WTC11 (cell line): ENCODE results near the gene PTGER1. TPM values are rescaled to one million over a fixed set of nuclear protein-coding genes. Genes with fewer than 3 reads are reported as not detected.

Experiments used
- ATAC-seq: fragments of 200-7000 bp; cut with Tn5 transposase; 2 replicates; pipeline ENCODE4 v1.10.0; 2021; ENCODE audit warnings: mild to moderate bottlenecking, moderate library complexity
- CTCF ChIA-PET: fragments of 300-600 bp; sonication (Branson Sonifier 250); formaldehyde crosslinking; loops from one replicate; lab custom pipeline; 2021; ENCODE audit warnings: antibody characterized with exemption; lab: Charles Lee
- POLR2A ChIA-PET: fragments of 350-600 bp; sonication (Branson Sonifier 250); formaldehyde crosslinking; loops from one replicate; lab custom pipeline; 2021; ENCODE audit warnings: antibody characterized with exemption; lab: Charles Lee
- DNase-seq: peaks from one replicate; pipeline ENCODE4 v3.0.0; 2021; ENCODE audit warnings: low spot score
- H3K27ac Mint-ChIP-seq: 2 replicates; pipeline ENCODE4 v1.8.0; 2021; ENCODE audit warnings: mixed read lengths
- H3K27me3 Mint-ChIP-seq: 2 replicates; pipeline ENCODE4 v1.8.0; 2021; ENCODE audit warnings: low read depth, mild to moderate bottlenecking, moderate library complexity, mixed read lengths
- H3K36me3 Mint-ChIP-seq: 2 replicates; pipeline ENCODE4 v1.8.0; 2021; ENCODE audit warnings: mixed read lengths
- H3K4me1 Mint-ChIP-seq: 2 replicates; pipeline ENCODE4 v1.8.0; 2022; ENCODE audit warnings: mixed read lengths
- H3K4me3 Mint-ChIP-seq: 2 replicates; pipeline ENCODE4 v1.8.0; 2021; ENCODE audit warnings: mild to moderate bottlenecking, moderate library complexity, mixed read lengths
- H3K9me3 Mint-ChIP-seq: 2 replicates; pipeline ENCODE4 v1.8.0; 2021; ENCODE audit warnings: mixed read lengths
- ATF3 ChIP-seq: sonication (generic); formaldehyde crosslinking; conservative IDR thresholded peaks from 2 replicates; pipeline ENCODE4 v1.8.1; 2022; ENCODE audit warnings: mild to moderate bottlenecking, missing genetic modification reagents
- CDX4 ChIP-seq: fragments of 250-450 bp; sonication (Bioruptor Pico); IDR thresholded peaks from 2 replicates; pipeline ENCODE4 v1.9.0; 2021; ENCODE audit warnings: moderate library complexity, mild to moderate bottlenecking, inconsistent platforms, borderline replicate concordance
- CREB1 ChIP-seq: sonication (generic); formaldehyde crosslinking; IDR thresholded peaks from 2 replicates; pipeline ENCODE4 v1.8.0; 2023; ENCODE audit warnings: mild to moderate bottlenecking, missing genetic modification reagents
- CTCF ChIP-seq: fragments of 200-600 bp; IDR thresholded peaks from 2 replicates; pipeline ENCODE4 v1.8.0; 2022; ENCODE audit warnings: antibody characterized with exemption
- FOXP4 ChIP-seq: sonication (generic); formaldehyde crosslinking; IDR thresholded peaks from 2 replicates; pipeline ENCODE4 v1.8.0; 2022; ENCODE audit warnings: mild to moderate bottlenecking, missing genetic modification reagents
- GTF2I ChIP-seq: fragments of 250-450 bp; sonication (Bioruptor Pico); conservative IDR thresholded peaks from 2 replicates; pipeline ENCODE4 v1.4.0; 2021; ENCODE audit warnings: mild to moderate bottlenecking
- HMGA2 ChIP-seq: fragments of 250-450 bp; sonication (Bioruptor Pico); IDR thresholded peaks from 2 replicates; pipeline ENCODE4 v1.4.0; 2021; ENCODE audit warnings: mild to moderate bottlenecking, moderate library complexity
- MAX ChIP-seq: sonication (generic); formaldehyde crosslinking; IDR thresholded peaks from 2 replicates; pipeline ENCODE4 v1.8.0; 2022; ENCODE audit warnings: mild to moderate bottlenecking, missing genetic modification reagents
- NFATC4 ChIP-seq: fragments of 250-450 bp; sonication (Bioruptor Pico); IDR thresholded peaks from 2 replicates; pipeline ENCODE4 v1.9.0; 2021; ENCODE audit warnings: mild to moderate bottlenecking
- NR2C2 ChIP-seq: sonication (generic); formaldehyde crosslinking; IDR thresholded peaks from 2 replicates; pipeline ENCODE4 v1.8.0; 2022; ENCODE audit warnings: mild to moderate bottlenecking, missing genetic modification reagents
- NR3C1 ChIP-seq: sonication (generic); formaldehyde crosslinking; conservative IDR thresholded peaks from 2 replicates; pipeline ENCODE4 v1.8.1; 2023; ENCODE audit warnings: low read depth, mild to moderate bottlenecking, missing genetic modification reagents
- SP1 ChIP-seq: sonication (generic); formaldehyde crosslinking; conservative IDR thresholded peaks from 2 replicates; pipeline ENCODE4 v1.8.1; 2022; ENCODE audit warnings: missing genetic modification reagents
- USF2 ChIP-seq: sonication (generic); formaldehyde crosslinking; IDR thresholded peaks from 2 replicates; pipeline ENCODE4 v1.8.1; 2023; ENCODE audit warnings: mild to moderate bottlenecking, missing genetic modification reagents, moderate library complexity
- ZNF219 ChIP-seq: sonication (generic); formaldehyde crosslinking; IDR thresholded peaks from 2 replicates; pipeline ENCODE4 v1.8.0; 2023; ENCODE audit warnings: missing genetic modification reagents, mild to moderate bottlenecking, borderline replicate concordance
- ZNF263 ChIP-seq: sonication (generic); formaldehyde crosslinking; IDR thresholded peaks from 2 replicates; pipeline ENCODE4 v1.8.1; 2022; ENCODE audit warnings: low read depth, mild to moderate bottlenecking, moderate library complexity, missing genetic modification reagents
- ZNF317 ChIP-seq: sonication (generic); formaldehyde crosslinking; IDR thresholded peaks from 2 replicates; pipeline ENCODE4 v1.8.1; 2023; ENCODE audit warnings: low read depth, mild to moderate bottlenecking, moderate library complexity, missing genetic modification reagents, borderline replicate concordance
- ZNF425 ChIP-seq: fragments of 250-450 bp; sonication (Bioruptor Pico); conservative IDR thresholded peaks from 2 replicates; pipeline ENCODE4 v1.9.0; 2021; ENCODE audit warnings: mild to moderate bottlenecking
- ZNF512 ChIP-seq: sonication (generic); formaldehyde crosslinking; IDR thresholded peaks from 2 replicates; pipeline ENCODE4 v1.8.1; 2022; ENCODE audit warnings: missing genetic modification reagents, borderline replicate concordance
- total RNA-seq: library from RNA; stranded (reverse); gene quantifications from 3 replicates; pipeline ENCODE4 v1.2.3, GENCODE V29; 2021

PTGER1 gene
- total RNA-seq, 1 experiment from 2014 or later: 0.68 TPM

- H3K36me3 Mint-ChIP-seq: no peaks in the 10 kb centered on the region
- ChIA-PET POLR2A (interaction anchor here (1.3 kb wide), 1 partner anchor 40 kb away, joined by 3 read pairs; no protein-coding TSS in a partner anchor), CTCF (interaction anchor here (0.6 to 5.3 kb wide), 18 partner anchors 12 to 297 kb away, joined by 3 to 53 read pairs (median 6); partner anchors contain the start of genes ASF1B and PTGER1)
- H3K27ac Mint-ChIP-seq: peak within 1 kb of the TSS; percentile 72
- DNase-seq (peak; percentile 72), ATAC-seq (peak; percentile 54)
- peak within 1 kb of the TSS; percentile 82 for H3K4me3 Mint-ChIP-seq
- H3K27me3 Mint-ChIP-seq: peaks cover 29% of the 10 kb centered on the region
- peaks cover 7% of the 10 kb centered on the region for H3K4me1 Mint-ChIP-seq
- TF ChIP-seq USF2 (CRISPR knock-in tag) (peak; percentile 91), ZNF425 (no peak), GTF2I (CRISPR knock-in tag) (peak; percentile 65; the same call in 1 of the 2 replicates)
- no peaks in the 10 kb centered on the region for H3K9me3 Mint-ChIP-seq
Observed at GRCh38 chr19:14432791-14433553, 42.2 kb downstream of the PTGER1 start, which contains the start of gene PKN1. PKN1 (plus strand) TSS chr19:14433306; CDS start chr19:14433522, 216 bp downstream.

- ATAC-seq (no peak), DNase-seq (no peak)
- Mint-ChIP-seq H3K4me1 (peaks cover 9% of the 10 kb centered on the region), H3K27me3 (peaks cover 32% of the 10 kb centered on the region), H3K9me3 (no peaks in the 10 kb centered on the region), H3K4me3 (no peak overlapping the region), H3K36me3 (no peaks in the 10 kb centered on the region), H3K27ac (no peak overlapping the region)
- TF ChIP-seq GTF2I (CRISPR knock-in tag) (0 out of 2 replicates have a peak, but pooled peaks have one; percentile 15), CDX4 (CRISPR knock-in tag) (no peak)
- CTCF ChIA-PET: interaction anchor here (0.7 to 5.3 kb wide), 8 partner anchors 11 to 143 kb away, joined by 3 to 53 read pairs (median 12); no protein-coding TSS in a partner anchor
- POLR2A ChIA-PET: interaction anchor here (1.0 kb wide), 1 partner anchor 25 kb away, joined by 3 read pairs; no protein-coding TSS in a partner anchor
Observed at GRCh38 chr19:14430712-14431111, 44.4 kb downstream of the PTGER1 start.

GRCh38 chr19:14428882-14429416 is 46.2 kb downstream of the PTGER1 start:
- Mint-ChIP-seq H3K36me3 (no peaks in the 10 kb centered on the region), H3K4me3 (no peak overlapping the region), H3K4me1 (peaks cover 8% of the 10 kb centered on the region), H3K27me3 (peaks cover 32% of the 10 kb centered on the region), H3K9me3 (no peaks in the 10 kb centered on the region), H3K27ac (no peak overlapping the region)
- no peak for DNase-seq
- POLR2A ChIA-PET: interaction anchor here (0.6 to 0.7 kb wide), 2 partner anchors 51 to 993 kb away, joined by 3 to 8 read pairs; no protein-coding TSS in a partner anchor
- ATAC-seq: no peak
- CTCF ChIA-PET: interaction anchor here (0.6 to 5.3 kb wide), 9 partner anchors 23 to 1720 kb away, joined by 3 to 53 read pairs (median 5); partner anchors contain the start of genes ASF1B and PTGER1
- TF ChIP-seq NR3C1 (CRISPR knock-in tag): no peak
- TF ChIP-seq SP1 (CRISPR knock-in tag): no peak
- TF ChIP-seq ZNF219 (CRISPR knock-in tag): no peak
- TF ChIP-seq MAX (CRISPR knock-in tag): no peak
- no peak for TF ChIP-seq NFATC4 (CRISPR knock-in tag)
- no peak for TF ChIP-seq NR2C2 (CRISPR knock-in tag)
- TF ChIP-seq HMGA2 (CRISPR knock-in tag): no peak
- no peak for TF ChIP-seq CTCF
- TF ChIP-seq FOXP4 (CRISPR knock-in tag): no peak
- TF ChIP-seq ZNF263 (CRISPR knock-in tag): no peak
- no peak for TF ChIP-seq ATF3
- no peak for TF ChIP-seq ZNF317 (CRISPR knock-in tag)
- no peak for TF ChIP-seq ZNF512
- no peak for TF ChIP-seq CREB1 (CRISPR knock-in tag)
